H1 (cell line): Measurements from ENCODE around the gene HNF1B. TPM values are rescaled to one million over a fixed set of nuclear protein-coding genes. Genes with fewer than 3 reads are reported as not detected.
A peak's percentile ranks its signal among the peaks of the same experiment; 100 is the strongest.

ENCODE experiments used
- CTCF ChIA-PET: fragments of 300-600 bp; sonication (Branson Sonifier 250); formaldehyde crosslinking; loops from one replicate; lab custom pipeline; 2021; ENCODE audit not compliant: partially characterized antibody; lab: Charles Lee
- POLR2A ChIA-PET: fragments of 300-600 bp; sonication (Branson Sonifier 250); formaldehyde crosslinking; loops from one replicate; lab custom pipeline; 2021; ENCODE audit warnings: inconsistent platforms; ENCODE audit not compliant: partially characterized antibody; lab: Charles Lee
- DNase-seq, 2 experiments: peaks; one replicate each; pipeline versions ENCODE4 v3.0.0 to v3.0.0-alpha.2; 2010 to 2022; ENCODE audit warnings: low spot score in 2 of 2, low read depth in 1 of 2, mixed read lengths in 1 of 2
- FAIRE-seq: peaks from 2 replicates; lab custom pipeline; 2011; peaks lifted over from hg19 to GRCh38; lab: Jason Lieb, UNC
- H2AFZ ChIP-seq: 2 replicates; pipeline ENCODE4 v1.8.1; 2012; ENCODE audit warnings: low read length, inconsistent platforms
- H2AK5ac ChIP-seq: 2 replicates; pipeline ENCODE4 v1.6.1; 2013; ENCODE audit warnings: low read depth, low read length
- H2BK120ac ChIP-seq: replicated peaks from 2 replicates; pipeline ENCODE3; 2013; ENCODE audit warnings: low read depth, low read length, inconsistent platforms
- H2BK12ac ChIP-seq: 2 replicates; pipeline ENCODE4 v1.6.1; 2013; ENCODE audit warnings: low read depth, low read length
- H2BK15ac ChIP-seq: 2 replicates; pipeline ENCODE4 v1.6.1; 2013; ENCODE audit warnings: low read length
- H2BK20ac ChIP-seq: 2 replicates; pipeline ENCODE4 v1.6.1; 2013; ENCODE audit warnings: low read length
- H2BK5ac ChIP-seq: 2 replicates; pipeline ENCODE4 v1.6.1; 2013; ENCODE audit warnings: low read depth, low read length
- H3K14ac ChIP-seq: 2 replicates; pipeline ENCODE4 v1.6.1; 2013; ENCODE audit warnings: inconsistent platforms; ENCODE audit not compliant: insufficient read length
- H3K18ac ChIP-seq: 2 replicates; pipeline ENCODE4 v1.6.1; 2013; ENCODE audit warnings: low read length; ENCODE audit errors: extremely low read depth
- H3K23ac ChIP-seq: 2 replicates; pipeline ENCODE4 v1.6.1; 2013; ENCODE audit warnings: inconsistent platforms; ENCODE audit not compliant: insufficient read length
- H3K23me2 ChIP-seq: 2 replicates; pipeline ENCODE4 v1.6.1; 2013; ENCODE audit warnings: low read depth, low read length
- H3K27ac ChIP-seq: 2 replicates; pipeline ENCODE4 v1.6.1; 2011; ENCODE audit warnings: low read depth, low read length, inconsistent platforms
- H3K27me3 ChIP-seq, 4 experiments: replicated peaks in 1 of 4; 1 replicate in 1 of 4; 2 replicates in 3 of 4; pipeline versions ENCODE4 v1.6.1 to v1.8.1; 2011 to 2013; ENCODE audit warnings: low read length in 3 of 4, mild to moderate bottlenecking in 3 of 4, inconsistent platforms in 2 of 4, mixed read lengths in 2 of 4, moderate library complexity in 1 of 4; ENCODE audit not compliant: control insufficient read depth in 3 of 4, insufficient read depth in 3 of 4; ENCODE audit errors: extremely low read depth in 1 of 4
- H3K36me3 ChIP-seq, 4 experiments: 2 replicates each; pipeline versions ENCODE4 v1.6.1 to v1.8.1; 2011 to 2013; ENCODE audit warnings: mild to moderate bottlenecking in 4 of 4, low read length in 3 of 4, moderate library complexity in 2 of 4, control low read depth in 1 of 4, inconsistent platforms in 1 of 4; ENCODE audit not compliant: insufficient read depth in 4 of 4, control insufficient read depth in 2 of 4
- H3K4ac ChIP-seq: replicated peaks from 2 replicates; pipeline ENCODE3; 2013; ENCODE audit warnings: low read length, low read depth, mixed read lengths, inconsistent platforms; ENCODE audit not compliant: insufficient read length
- H3K4me1 ChIP-seq, 4 experiments: replicated peaks in 1 of 4; 1 replicate in 1 of 4; 2 replicates in 3 of 4; pipeline versions ENCODE4 v1.6.1 to v1.8.1; 2011 to 2013; ENCODE audit warnings: low read length in 3 of 4, inconsistent platforms in 2 of 4, mixed read lengths in 1 of 4; ENCODE audit not compliant: insufficient read depth in 4 of 4, control insufficient read depth in 3 of 4
- H3K4me2 ChIP-seq, 2 experiments: 2 replicates each; pipeline versions ENCODE4 v1.6.1 to v1.8.1; 2011 to 2013; ENCODE audit warnings: low read depth in 2 of 2, low read length in 2 of 2, control low read depth in 1 of 2, inconsistent platforms in 1 of 2, mild to moderate bottlenecking in 1 of 2; ENCODE audit not compliant: insufficient read depth in 1 of 2
- H3K4me3 ChIP-seq, 4 experiments: fragments of 200-600, 300-600 bp in 1 of 4; sonication (generic), shearing (Covaris generic), sonication (Bioruptor Twin) in 1 of 4; 2 replicates each; pipeline versions ENCODE4 v1.5.1 to v1.8.1; 2011 to 2016; ENCODE audit warnings: low read length in 4 of 4, low read depth in 3 of 4, control low read depth in 2 of 4, inconsistent platforms in 2 of 4, mild to moderate bottlenecking in 2 of 4, mixed read lengths in 1 of 4, moderate library complexity in 1 of 4; ENCODE audit not compliant: insufficient read depth in 2 of 4; ENCODE audit errors: extremely low read depth in 1 of 4
- H3K56ac ChIP-seq: replicated peaks from 2 replicates; pipeline ENCODE3; 2013; ENCODE audit warnings: low read depth, mild to moderate bottlenecking, mixed read lengths, low read length, inconsistent platforms; ENCODE audit not compliant: insufficient read length
- H3K79me1 ChIP-seq: 2 replicates; pipeline ENCODE4 v1.6.1; 2013; ENCODE audit warnings: low read depth, low read length, control low read depth
- H3K79me2 ChIP-seq, 2 experiments: 2 replicates each; pipeline versions ENCODE4 v1.6.1 to v1.8.1; 2012 to 2013; ENCODE audit warnings: low read length in 2 of 2, mild to moderate bottlenecking in 2 of 2, inconsistent platforms in 1 of 2; ENCODE audit not compliant: insufficient read depth in 2 of 2, control insufficient read depth in 1 of 2
- H3K9ac ChIP-seq, 4 experiments: replicated peaks in 1 of 4; 1 replicate in 1 of 4; 2 replicates in 3 of 4; pipeline versions ENCODE4 v1.6.1 to v1.8.1; 2011 to 2013; ENCODE audit warnings: low read depth in 3 of 4, low read length in 3 of 4, control low read depth in 2 of 4, mild to moderate bottlenecking in 2 of 4, moderate library complexity in 2 of 4, inconsistent platforms in 1 of 4; ENCODE audit errors: extremely low read depth in 1 of 4
- H3K9me3 ChIP-seq, 2 experiments: 2 replicates each; pipeline versions ENCODE4 v1.6.1 to v1.8.1; 2012 to 2013; ENCODE audit warnings: mild to moderate bottlenecking in 2 of 2, moderate library complexity in 2 of 2, control low read depth in 1 of 2, inconsistent platforms in 1 of 2, low read depth in 1 of 2, low read length in 1 of 2, mixed read lengths in 1 of 2; ENCODE audit not compliant: insufficient read depth in 2 of 2
- H4K20me1 ChIP-seq, 2 experiments: replicated peaks in 1 of 2; 2 replicates each; pipeline versions ENCODE3 to v1.8.1; 2011 to 2013; ENCODE audit warnings: inconsistent platforms in 2 of 2, low read length in 2 of 2, mild to moderate bottlenecking in 1 of 2; ENCODE audit not compliant: insufficient read depth in 2 of 2, control insufficient read depth in 1 of 2
- H4K5ac ChIP-seq: 2 replicates; pipeline ENCODE4 v1.6.1; 2013; ENCODE audit warnings: low read length, low read depth, mixed read lengths, inconsistent platforms; ENCODE audit not compliant: insufficient read length
- H4K8ac ChIP-seq: 2 replicates; pipeline ENCODE4 v1.8.0; 2013; ENCODE audit warnings: mild to moderate bottlenecking, moderate library complexity, low read length, inconsistent platforms; ENCODE audit not compliant: insufficient read depth; ENCODE audit errors: extremely low read depth
- H4K91ac ChIP-seq: replicated peaks from 2 replicates; pipeline ENCODE3; 2013; ENCODE audit warnings: low read length, mixed read lengths, inconsistent platforms; ENCODE audit not compliant: insufficient read length
- EGR1 ChIP-seq: IDR thresholded peaks from 2 replicates; pipeline ENCODE4 v1.6.1; 2011; ENCODE audit warnings: low read depth, low read length, borderline replicate concordance
- GABPA ChIP-seq: IDR thresholded peaks from 2 replicates; pipeline ENCODE4 v1.6.1; 2011; ENCODE audit warnings: mild to moderate bottlenecking, low read length, moderate library complexity, borderline replicate concordance; ENCODE audit not compliant: insufficient read depth
- HDAC6 ChIP-seq: IDR thresholded peaks from one replicate; pipeline ENCODE4 v1.7.1; 2012; ENCODE audit warnings: low read depth, mild to moderate bottlenecking, inconsistent platforms, low read length, moderate library complexity
- KDM5A ChIP-seq: fragments of 200-600 bp; IDR thresholded peaks from 2 replicates; pipeline ENCODE4 v1.7.1; 2012; ENCODE audit warnings: mild to moderate bottlenecking, low read length, inconsistent platforms, mixed read lengths
- MAFK ChIP-seq: IDR thresholded peaks from 2 replicates; pipeline ENCODE4 v1.6.1; 2012; ENCODE audit warnings: low read depth, mild to moderate bottlenecking, improper control_type of control experiment, low read length
- NANOG ChIP-seq: IDR thresholded peaks from 2 replicates; pipeline ENCODE4 v1.6.1; 2011; ENCODE audit warnings: low read length, low read depth, mild to moderate bottlenecking, inconsistent platforms; ENCODE audit not compliant: insufficient read depth, poor library complexity, severe bottlenecking
- NRF1 ChIP-seq: IDR thresholded peaks from 2 replicates; pipeline ENCODE4 v1.6.1; 2011; ENCODE audit warnings: mild to moderate bottlenecking, low read depth, low read length, improper control_type of control experiment
- PHF8 ChIP-seq: fragments of 200-600 bp; sonication (generic); conservative IDR thresholded peaks from 2 replicates; pipeline ENCODE4 v1.7.1; 2012; ENCODE audit warnings: low read depth, mild to moderate bottlenecking, inconsistent platforms, low read length, moderate library complexity
- RXRA ChIP-seq: IDR thresholded peaks from 2 replicates; pipeline ENCODE4 v1.6.1; 2011; ENCODE audit warnings: low read depth, mild to moderate bottlenecking, low read length, moderate library complexity; ENCODE audit not compliant: insufficient read depth
- SUZ12 ChIP-seq: fragments of 200-600 bp; sonication (generic); IDR thresholded peaks from 2 replicates; pipeline ENCODE4 v1.6.1; 2012; ENCODE audit warnings: mild to moderate bottlenecking, inconsistent platforms, low read length, moderate library complexity, mixed read lengths
- TAF7 ChIP-seq: optimal IDR thresholded peaks from 2 replicates; pipeline ENCODE3; 2011; ENCODE audit warnings: low read depth, mild to moderate bottlenecking, inconsistent platforms, low read length, moderate library complexity, borderline replicate concordance
- TBP ChIP-seq: IDR thresholded peaks from 2 replicates; pipeline ENCODE4 v1.6.1; 2011; ENCODE audit warnings: low read depth, low read length, improper control_type of control experiment
- TCF12 ChIP-seq: IDR thresholded peaks from 2 replicates; pipeline ENCODE4 v1.6.1; 2011; ENCODE audit warnings: low read depth, mild to moderate bottlenecking, low read length
- TEAD4 ChIP-seq: IDR thresholded peaks from 2 replicates; pipeline ENCODE4 v1.6.1; 2012; ENCODE audit warnings: low read depth, low read length, inconsistent platforms, mixed read lengths
- WGBS, 2 experiments: shearing (Covaris generic) in 1 of 2; methylation state at CpG; one replicate each; pipeline versions ENCODE4 v1.1.6 to v1.1.7; 2013 to 2015; ENCODE audit warnings: low lambda C conversion rate in 2 of 2, mixed read lengths in 2 of 2, inconsistent platforms in 1 of 2, low coverage in 1 of 2, missing lambda C conversion rate in 1 of 2; ENCODE audit not compliant: insufficient replicate concordance in 2 of 2, insufficient coverage in 1 of 2, insufficient read length in 1 of 2; ENCODE audit errors: extremely low coverage in 1 of 2, missing lambda C conversion rate in 1 of 2; 5-methylcytosine and 5-hydroxymethylcytosine counted together
- polyA plus RNA-seq, 7 experiments: library from polyadenylated mRNA; depleted of rRNA in 3 of 7; stranded (reverse) in 5 of 7; unstranded in 2 of 7; fragments of >200 nt in 5 of 7; fragments of 200-250 nt in 2 of 7; gene quantifications; 1 replicate in 5 of 7; 2 replicates in 1 of 7; 4 replicates in 1 of 7; pipeline versions ENCODE4 v1.2.1 to v1.2.3, GENCODE V29; 2011 to 2013; ENCODE audit warnings: missing spikeins in 2 of 7, mixed read lengths in 2 of 7
- total RNA-seq: library from RNA; stranded (reverse); fragmentation: NEBNext Ultra II Directional; extraction: Animal tissue kit (Norgen Biotek cat#: 25700); gene quantifications from 2 replicates; pipeline ENCODE4 v1.2.1, GENCODE V29; 2021

The HNF1B gene
- total and polyA plus RNA-seq, 2 of the 8 experiments (the other 6 are each of a cell fraction or from before 2014, with no cell fraction given) = 0.13 to 0.30 TPM

GRCh38 chr17:37711113-37711512, 33.7 kb downstream of the HNF1B start:
- H2AK5ac ChIP-seq = peak overlapping the region; percentile 68
- peak overlapping the region; percentile 61; the same call in 1 of the 2 replicates for H2AFZ ChIP-seq
- peak overlapping the region; percentile 70 for H4K91ac ChIP-seq
- no peaks in the 10 kb centered on the region for H3K79me1 ChIP-seq
- peak overlapping the region; percentile 24 for H3K4ac ChIP-seq
- no peaks in the 10 kb centered on the region for H4K20me1 ChIP-seq
- no peak for FAIRE-seq
- H2BK12ac ChIP-seq = peak overlapping the region; percentile 91
- no peak overlapping the region for H3K14ac ChIP-seq
- no peak overlapping the region for H3K4me2 ChIP-seq
- peak overlapping the region; percentile 24; the same call in 1 of the 2 replicates for H3K18ac ChIP-seq
- no peak overlapping the region for H3K56ac ChIP-seq
- no peak overlapping the region for H3K9ac ChIP-seq
- POLR2A ChIA-PET = interaction anchor here (1.0 to 1.4 kb wide), 3 partner anchors 10 to 89 kb away, joined by 3 read pairs; no protein-coding TSS in a partner anchor
- no peaks in the 10 kb centered on the region for H3K36me3 ChIP-seq
- no peak overlapping the region for H2BK120ac ChIP-seq
- H3K27me3 ChIP-seq = no peaks in the 10 kb centered on the region; a peak in 2 of 7 replicates
- H4K5ac ChIP-seq = peak overlapping the region; percentile 10
- H3K23ac ChIP-seq = no peak overlapping the region
- no peaks in the 10 kb centered on the region for H3K79me2 ChIP-seq
- DNase-seq = no peak
- H3K27ac ChIP-seq = peak overlapping the region; percentile 18; the same call in 1 of the 2 replicates
- peak overlapping the region; percentile 28; the same call in 1 of the 2 replicates for H2BK20ac ChIP-seq
- no peaks in the 10 kb centered on the region for H3K9me3 ChIP-seq
- H2BK5ac ChIP-seq = peak overlapping the region; percentile 79
- H4K8ac ChIP-seq = peak overlapping the region; percentile 37; the same call in 1 of the 2 replicates
- WGBS, 2 experiments = 90% methylated on average over 6 of the region's 6 CpGs; no CpG with 5 or more reads in 1 of the 2 experiments
- no peak overlapping the region for H3K4me3 ChIP-seq
- CTCF ChIA-PET = interaction anchor here (1.0 to 1.7 kb wide), 3 partner anchors 10 to 104 kb away, joined by 3 to 10 read pairs (median 8); no protein-coding TSS in a partner anchor
- H3K4me1 ChIP-seq = peaks cover 2 to 9% (median 2%) of the 10 kb centered on the region in 4 experiments; a peak in 5 of 7 replicates
- H2BK15ac ChIP-seq = peak overlapping the region; percentile 1; the same call in 1 of the 2 replicates
- H3K23me2 ChIP-seq = no peaks in the 10 kb centered on the region
- TF ChIP-seq PHF8 (no peak), EGR1 (no peak), MAFK (no peak), GABPA (no peak), HDAC6 (no peak), TBP (no peak), NRF1 (no peak), NANOG (no peak), TCF12 (no peak), TEAD4 (no peak), TAF7 (no peak), RXRA (no peak), KDM5A (no peak), SUZ12 (no peak)
